ENCODE data around the gene QRSL1. TPM values are rescaled to one million over a fixed set of nuclear protein-coding genes. Genes with fewer than 3 reads are reported as not detected.

QRSL1 gene
- total and polyA plus RNA-seq, 4 donors = 5.9 to 9.6 (median 7.0) TPM

DNA sequence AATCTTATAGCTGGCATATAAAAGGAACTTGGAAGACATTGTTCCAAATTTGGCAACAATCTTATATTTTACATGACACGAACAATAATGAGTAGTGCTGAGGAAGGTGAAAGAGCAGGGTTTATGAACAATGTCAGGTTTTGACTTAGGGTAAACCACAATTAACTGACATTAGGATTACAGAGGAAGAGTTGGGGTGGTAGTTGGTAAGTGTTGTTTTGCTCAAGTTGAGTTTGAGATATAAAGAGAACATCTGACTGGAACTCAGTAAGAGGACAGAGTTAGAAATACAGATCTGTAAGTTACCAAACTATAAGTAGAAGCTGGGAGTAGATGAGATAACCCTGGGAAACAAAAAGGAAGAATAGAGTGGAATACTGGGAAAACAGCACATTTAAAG lies 15.2 kb upstream of the QRSL1 start:
- no peak for TF ChIP-seq JUND (IDR thresholded peaks at IDR 0.05)
- TF ChIP-seq RXRA (IDR thresholded peaks at IDR 0.05) = no peak
- TF ChIP-seq, protein P1, sequence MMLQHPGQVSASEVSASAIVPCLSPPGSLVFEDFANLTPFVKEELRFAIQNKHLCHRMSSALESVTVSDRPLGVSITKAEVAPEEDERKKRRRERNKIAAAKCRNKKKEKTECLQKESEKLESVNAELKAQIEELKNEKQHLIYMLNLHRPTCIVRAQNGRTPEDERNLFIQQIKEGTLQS (IDR thresholded peaks at IDR 0.05) = no peak
- no peak for TF ChIP-seq HNF4G (IDR thresholded peaks at IDR 0.05)
- TF ChIP-seq HNF4A (conservative IDR thresholded peaks at IDR 0.05) = no peak
- TF ChIP-seq RAD21 (IDR thresholded peaks at IDR 0.05) = no peak
- TF ChIP-seq, protein P2, sequence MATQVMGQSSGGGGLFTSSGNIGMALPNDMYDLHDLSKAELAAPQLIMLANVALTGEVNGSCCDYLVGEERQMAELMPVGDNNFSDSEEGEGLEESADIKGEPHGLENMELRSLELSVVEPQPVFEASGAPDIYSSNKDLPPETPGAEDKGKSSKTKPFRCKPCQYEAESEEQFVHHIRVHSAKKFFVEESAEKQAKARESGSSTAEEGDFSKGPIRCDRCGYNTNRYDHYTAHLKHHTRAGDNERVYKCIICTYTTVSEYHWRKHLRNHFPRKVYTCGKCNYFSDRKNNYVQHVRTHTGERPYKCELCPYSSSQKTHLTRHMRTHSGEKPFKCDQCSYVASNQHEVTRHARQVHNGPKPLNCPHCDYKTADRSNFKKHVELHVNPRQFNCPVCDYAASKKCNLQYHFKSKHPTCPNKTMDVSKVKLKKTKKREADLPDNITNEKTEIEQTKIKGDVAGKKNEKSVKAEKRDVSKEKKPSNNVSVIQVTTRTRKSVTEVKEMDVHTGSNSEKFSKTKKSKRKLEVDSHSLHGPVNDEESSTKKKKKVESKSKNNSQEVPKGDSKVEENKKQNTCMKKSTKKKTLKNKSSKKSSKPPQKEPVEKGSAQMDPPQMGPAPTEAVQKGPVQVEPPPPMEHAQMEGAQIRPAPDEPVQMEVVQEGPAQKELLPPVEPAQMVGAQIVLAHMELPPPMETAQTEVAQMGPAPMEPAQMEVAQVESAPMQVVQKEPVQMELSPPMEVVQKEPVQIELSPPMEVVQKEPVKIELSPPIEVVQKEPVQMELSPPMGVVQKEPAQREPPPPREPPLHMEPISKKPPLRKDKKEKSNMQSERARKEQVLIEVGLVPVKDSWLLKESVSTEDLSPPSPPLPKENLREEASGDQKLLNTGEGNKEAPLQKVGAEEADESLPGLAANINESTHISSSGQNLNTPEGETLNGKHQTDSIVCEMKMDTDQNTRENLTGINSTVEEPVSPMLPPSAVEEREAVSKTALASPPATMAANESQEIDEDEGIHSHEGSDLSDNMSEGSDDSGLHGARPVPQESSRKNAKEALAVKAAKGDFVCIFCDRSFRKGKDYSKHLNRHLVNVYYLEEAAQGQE (IDR thresholded peaks at IDR 0.05) = no peak
- no peak for TF ChIP-seq YY1 (IDR thresholded peaks at IDR 0.05)
- no peak for TF ChIP-seq FOXA1 (IDR thresholded peaks at IDR 0.05)
- TF ChIP-seq EGR1 (IDR thresholded peaks at IDR 0.05; ENCODE audit: low read depth in 2 of 2) = no peak
- TF ChIP-seq, protein P3, sequence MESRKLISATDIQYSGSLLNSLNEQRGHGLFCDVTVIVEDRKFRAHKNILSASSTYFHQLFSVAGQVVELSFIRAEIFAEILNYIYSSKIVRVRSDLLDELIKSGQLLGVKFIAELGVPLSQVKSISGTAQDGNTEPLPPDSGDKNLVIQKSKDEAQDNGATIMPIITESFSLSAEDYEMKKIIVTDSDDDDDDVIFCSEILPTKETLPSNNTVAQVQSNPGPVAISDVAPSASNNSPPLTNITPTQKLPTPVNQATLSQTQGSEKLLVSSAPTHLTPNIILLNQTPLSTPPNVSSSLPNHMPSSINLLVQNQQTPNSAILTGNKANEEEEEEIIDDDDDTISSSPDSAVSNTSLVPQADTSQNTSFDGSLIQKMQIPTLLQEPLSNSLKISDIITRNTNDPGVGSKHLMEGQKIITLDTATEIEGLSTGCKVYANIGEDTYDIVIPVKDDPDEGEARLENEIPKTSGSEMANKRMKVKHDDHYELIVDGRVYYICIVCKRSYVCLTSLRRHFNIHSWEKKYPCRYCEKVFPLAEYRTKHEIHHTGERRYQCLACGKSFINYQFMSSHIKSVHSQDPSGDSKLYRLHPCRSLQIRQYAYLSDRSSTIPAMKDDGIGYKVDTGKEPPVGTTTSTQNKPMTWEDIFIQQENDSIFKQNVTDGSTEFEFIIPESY (IDR thresholded peaks at IDR 0.05) = no peak
- no peak for TF ChIP-seq NR2F2 (IDR thresholded peaks at IDR 0.05)
- TF ChIP-seq, protein P4, sequence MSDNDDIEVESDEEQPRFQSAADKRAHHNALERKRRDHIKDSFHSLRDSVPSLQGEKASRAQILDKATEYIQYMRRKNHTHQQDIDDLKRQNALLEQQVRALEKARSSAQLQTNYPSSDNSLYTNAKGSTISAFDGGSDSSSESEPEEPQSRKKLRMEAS (IDR thresholded peaks at IDR 0.05) = no peak
- no peak for TF ChIP-seq FOXA2 (IDR thresholded peaks at IDR 0.05)
- no peak overlapping the region for H3K4me3 ChIP-seq (ENCODE audit: low read depth in 1 of 3, low read length in 3 of 3)
- 90% methylated on average over 1 of the region's 1 CpG for WGBS
- no peak for DNase-seq (ENCODE audit: low spot score)
- no peaks in the 10 kb centered on the region for H3K9me3 ChIP-seq (ENCODE audit: control insufficient read depth in 4 of 4, low read length in 3 of 4)
- peaks cover 0 to 5% (median 4%) of the 10 kb centered on the region in 4 donors for H3K36me3 ChIP-seq (ENCODE audit: control insufficient read depth in 4 of 4, insufficient read depth in 3 of 4, low read depth in 1 of 4, low read length in 3 of 4)
- no peak overlapping the region for H3K9ac ChIP-seq (ENCODE audit: low read depth in 1 of 2, low read length in 2 of 2)
- H3K27ac ChIP-seq (ENCODE audit: low read depth in 1 of 2, low read length in 2 of 2) = no peak overlapping the region
- no peaks in the 10 kb centered on the region for H3K27me3 ChIP-seq (ENCODE audit: control insufficient read depth in 4 of 4, insufficient read depth in 4 of 4, low read length in 3 of 4)
- no peaks in the 10 kb centered on the region for H3K4me1 ChIP-seq (ENCODE audit: control insufficient read depth in 4 of 4, insufficient read depth in 4 of 4, low read length in 3 of 4)

DNA sequence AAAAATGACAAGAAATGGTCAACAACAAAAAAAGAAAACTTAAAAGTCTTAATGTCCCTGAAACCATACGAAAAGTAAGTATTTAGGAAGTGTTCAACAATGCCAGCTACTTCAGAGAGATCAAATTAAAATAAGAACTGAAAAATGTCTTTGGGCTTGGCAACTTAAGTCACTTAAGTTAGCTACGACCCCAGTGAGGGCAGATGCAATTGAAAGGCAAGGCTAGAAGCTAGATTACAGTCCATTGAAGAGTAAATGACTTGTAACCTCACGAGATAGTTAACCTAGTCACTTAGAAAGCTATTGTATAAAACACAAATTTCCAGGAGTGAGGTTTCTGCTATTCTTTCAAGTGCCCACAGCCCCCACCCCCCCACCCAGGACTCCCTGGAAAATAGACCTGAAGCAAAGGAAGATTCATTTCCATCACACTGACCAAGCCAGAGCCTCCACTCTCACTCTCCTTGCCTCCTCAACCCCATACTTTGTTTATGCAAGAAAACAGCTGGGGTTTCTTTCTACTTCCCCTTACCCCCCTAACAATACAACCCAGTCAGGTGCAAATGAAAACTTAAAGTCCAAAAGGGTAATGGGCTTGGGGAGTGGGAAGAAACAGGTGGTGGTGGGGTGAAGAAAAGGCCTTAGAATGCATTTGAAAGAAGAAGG lies 14.7 kb upstream of the QRSL1 start:
- DNase-seq (ENCODE audit: low spot score) = no peak
- Histone ChIP-seq H3K9ac (ENCODE audit: low read depth in 1 of 2, low read length in 2 of 2) (no peak overlapping the region), H3K27me3 (ENCODE audit: control insufficient read depth in 4 of 4, insufficient read depth in 4 of 4, low read length in 3 of 4) (no peaks in the 10 kb centered on the region), H3K4me3 (ENCODE audit: low read depth in 1 of 3, low read length in 3 of 3) (no peak overlapping the region), H3K36me3 (ENCODE audit: control insufficient read depth in 4 of 4, insufficient read depth in 3 of 4, low read depth in 1 of 4, low read length in 3 of 4) (peaks cover 0 to 5% (median 4%) of the 10 kb centered on the region in 4 donors), H3K9me3 (ENCODE audit: control insufficient read depth in 4 of 4, low read length in 3 of 4) (no peaks in the 10 kb centered on the region), H3K4me1 (ENCODE audit: control insufficient read depth in 4 of 4, insufficient read depth in 4 of 4, low read length in 3 of 4) (no peaks in the 10 kb centered on the region), H3K27ac (ENCODE audit: low read depth in 1 of 2, low read length in 2 of 2) (no peak overlapping the region)
- 94% methylated on average over 3 of the region's 3 CpGs for WGBS
- TF ChIP-seq TAF1 (conservative IDR thresholded peaks at IDR 0.05) (no peak), FOXA1 (IDR thresholded peaks at IDR 0.05) (no peak), RAD21 (IDR thresholded peaks at IDR 0.05) (no peak), HNF4G (IDR thresholded peaks at IDR 0.05) (no peak), EGR1 (IDR thresholded peaks at IDR 0.05; ENCODE audit: low read depth in 2 of 2) (no peak)
- TF ChIP-seq, protein P2 (IDR thresholded peaks at IDR 0.05) = no peak
- TF ChIP-seq, protein P3 (IDR thresholded peaks at IDR 0.05) = no peak

All from liver (tissue), 9 donors.